Keratinocyte (primary cell): Measurements from ENCODE around the gene GPN1.

Experiments
- EZH2 ChIP-seq: IDR thresholded peaks from one replicate; pipeline ENCODE4 v1.6.1; 2012; ENCODE audit warnings: inconsistent platforms, mild to moderate bottlenecking, low read length, moderate library complexity
- TF ChIP-seq, protein P1 (sequence below), 3 experiments: IDR thresholded peaks in 1 of 3; conservative IDR thresholded peaks in 1 of 3; optimal IDR thresholded peaks in 1 of 3; 2 replicates in 2 of 3; 3 replicates in 1 of 3; pipeline versions ENCODE3 to v1.5.1; 2011; ENCODE audit warnings: low read length in 3 of 3, mild to moderate bottlenecking in 3 of 3, moderate library complexity in 2 of 3, control low read depth in 1 of 3, inconsistent platforms in 1 of 3; ENCODE audit not compliant: insufficient read depth in 2 of 3; ENCODE audit errors: extremely low read depth in 1 of 3

DNA sequence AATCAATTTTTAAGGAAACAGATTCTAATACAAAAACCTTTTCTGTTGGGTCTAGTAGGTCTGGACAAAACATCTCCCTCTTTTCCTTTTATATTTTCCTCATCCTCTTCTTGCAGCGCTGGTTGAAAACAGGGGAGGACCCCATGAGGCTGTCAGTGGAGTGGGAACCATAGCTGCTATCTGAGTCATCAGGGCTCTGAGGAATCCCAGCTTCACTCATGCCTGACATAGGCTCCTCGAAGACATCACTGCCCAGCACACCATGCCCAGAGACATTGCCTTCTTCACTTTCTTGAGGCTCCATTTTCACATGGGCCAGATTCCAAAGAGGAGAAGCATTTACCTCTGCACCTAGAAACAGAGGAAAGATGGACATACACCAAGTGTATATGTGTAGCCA, 24.5 kb downstream of the GPN1 start:
- TF ChIP-seq, protein P1, sequence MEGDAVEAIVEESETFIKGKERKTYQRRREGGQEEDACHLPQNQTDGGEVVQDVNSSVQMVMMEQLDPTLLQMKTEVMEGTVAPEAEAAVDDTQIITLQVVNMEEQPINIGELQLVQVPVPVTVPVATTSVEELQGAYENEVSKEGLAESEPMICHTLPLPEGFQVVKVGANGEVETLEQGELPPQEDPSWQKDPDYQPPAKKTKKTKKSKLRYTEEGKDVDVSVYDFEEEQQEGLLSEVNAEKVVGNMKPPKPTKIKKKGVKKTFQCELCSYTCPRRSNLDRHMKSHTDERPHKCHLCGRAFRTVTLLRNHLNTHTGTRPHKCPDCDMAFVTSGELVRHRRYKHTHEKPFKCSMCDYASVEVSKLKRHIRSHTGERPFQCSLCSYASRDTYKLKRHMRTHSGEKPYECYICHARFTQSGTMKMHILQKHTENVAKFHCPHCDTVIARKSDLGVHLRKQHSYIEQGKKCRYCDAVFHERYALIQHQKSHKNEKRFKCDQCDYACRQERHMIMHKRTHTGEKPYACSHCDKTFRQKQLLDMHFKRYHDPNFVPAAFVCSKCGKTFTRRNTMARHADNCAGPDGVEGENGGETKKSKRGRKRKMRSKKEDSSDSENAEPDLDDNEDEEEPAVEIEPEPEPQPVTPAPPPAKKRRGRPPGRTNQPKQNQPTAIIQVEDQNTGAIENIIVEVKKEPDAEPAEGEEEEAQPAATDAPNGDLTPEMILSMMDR (optimal IDR thresholded peaks at IDR 0.05 in 1 of 3, IDR thresholded peaks at IDR 0.05 in 1 of 3, conservative IDR thresholded peaks at IDR 0.05 in 1 of 3; ENCODE audit: extremely low read depth in 1 of 3, insufficient read depth in 2 of 3, low read length in 3 of 3), result no peak
- TF ChIP-seq EZH2, result no peak
